SU-DHL-6 (cell line): ENCODE measurements around the gene NTF3.

Source experiments
- EZH2phosphoT487 ChIP-seq: fragments of 200-600 bp; sonication (generic), shearing (Covaris generic); conservative IDR thresholded peaks from 2 replicates; pipeline ENCODE4 v1.6.1; 2018; ENCODE audit warnings: mild to moderate bottlenecking, antibody characterized with exemption, low read length, moderate library complexity, mixed read lengths
- TF ChIP-seq, protein P1 (sequence below): fragments of 200-600 bp; sonication (generic); IDR thresholded peaks from one replicate; pipeline ENCODE4 v1.5.1; 2017; ENCODE audit warnings: antibody characterized with exemption, mild to moderate bottlenecking, low read length, moderate library complexity; ENCODE audit not compliant: insufficient read depth, poor library complexity, severe bottlenecking

DNA sequence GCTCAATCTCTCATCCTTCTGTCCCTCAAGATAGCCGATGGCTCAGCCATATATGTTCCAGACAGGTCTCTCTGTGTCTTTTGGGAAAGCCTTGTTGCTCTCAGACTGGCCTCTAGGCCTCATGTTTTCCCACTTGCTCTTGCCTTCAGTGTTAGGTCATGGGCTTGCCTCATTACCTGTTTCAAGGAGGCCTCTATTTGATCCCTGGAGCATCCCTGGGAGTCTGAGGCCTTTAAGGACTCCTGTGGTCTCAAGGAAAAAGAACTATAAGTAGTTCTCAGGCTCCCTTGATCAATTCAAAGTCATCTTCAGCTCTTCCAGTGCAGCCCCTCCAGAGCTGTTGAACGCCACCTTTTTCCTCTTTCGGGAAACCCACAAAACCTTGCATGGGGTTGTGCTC is 47.9 kb downstream of the NTF3 start:
- TF ChIP-seq, protein P1, sequence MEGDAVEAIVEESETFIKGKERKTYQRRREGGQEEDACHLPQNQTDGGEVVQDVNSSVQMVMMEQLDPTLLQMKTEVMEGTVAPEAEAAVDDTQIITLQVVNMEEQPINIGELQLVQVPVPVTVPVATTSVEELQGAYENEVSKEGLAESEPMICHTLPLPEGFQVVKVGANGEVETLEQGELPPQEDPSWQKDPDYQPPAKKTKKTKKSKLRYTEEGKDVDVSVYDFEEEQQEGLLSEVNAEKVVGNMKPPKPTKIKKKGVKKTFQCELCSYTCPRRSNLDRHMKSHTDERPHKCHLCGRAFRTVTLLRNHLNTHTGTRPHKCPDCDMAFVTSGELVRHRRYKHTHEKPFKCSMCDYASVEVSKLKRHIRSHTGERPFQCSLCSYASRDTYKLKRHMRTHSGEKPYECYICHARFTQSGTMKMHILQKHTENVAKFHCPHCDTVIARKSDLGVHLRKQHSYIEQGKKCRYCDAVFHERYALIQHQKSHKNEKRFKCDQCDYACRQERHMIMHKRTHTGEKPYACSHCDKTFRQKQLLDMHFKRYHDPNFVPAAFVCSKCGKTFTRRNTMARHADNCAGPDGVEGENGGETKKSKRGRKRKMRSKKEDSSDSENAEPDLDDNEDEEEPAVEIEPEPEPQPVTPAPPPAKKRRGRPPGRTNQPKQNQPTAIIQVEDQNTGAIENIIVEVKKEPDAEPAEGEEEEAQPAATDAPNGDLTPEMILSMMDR, result no peak
- no peak for TF ChIP-seq EZH2phosphoT487
